GM23248 (cell line): ENCODE data around the gene CLEC2B.

Experiments
- EZH2 ChIP-seq: fragments of 200-600 bp; sonication (generic); IDR thresholded peaks from 2 replicates; pipeline ENCODE4 v1.6.1; 2018; ENCODE audit warnings: antibody characterized with exemption, mild to moderate bottlenecking; ENCODE audit not compliant: insufficient read depth, poor library complexity, severe bottlenecking
- EZH2phosphoT487 ChIP-seq: fragments of 200-600 bp; sonication (generic); IDR thresholded peaks from 2 replicates; pipeline ENCODE4 v1.6.1; 2018; ENCODE audit warnings: antibody characterized with exemption, moderate library complexity, mild to moderate bottlenecking, low read depth; ENCODE audit not compliant: insufficient read depth

GRCh38 chr12:9880532-9881078, 11.5 kb upstream of the CLEC2B start:
- no peak for TF ChIP-seq EZH2phosphoT487
- TF ChIP-seq EZH2, result no peak
